ENCODE results near the gene SPANXD.

- TF ChIP-seq CTCF (IDR thresholded peaks at IDR 0.05; ENCODE audit: low read length) (no peak), EZH2 (optimal IDR thresholded peaks at IDR 0.05; ENCODE audit: low read depth, low read length) (no peak), EZH2phosphoT487 (IDR thresholded peaks at IDR 0.05; ENCODE audit: low read length) (no peak)
Measured at GRCh38 chrX:141701072-141701471, 2.5 kb upstream of the SPANXD start.

Measured in MM.1S (cell line).